CD4-positive, alpha-beta T cell treated with Interleukin-21 for 1 hour (primary cell): ENCODE measurements around the gene SPAG16.
"Not testable (repeated sequence)": the region's sequence is repeated elsewhere in the genome, so short reads cannot be mapped to it uniquely, and the experiment has no call there.

Experiments
- DNase-seq: peaks from one replicate; pipeline ENCODE4 v3.0.0-alpha.2; 2020

SPAG16 gene

GRCh38 chr2:213274143-213274542 lies 10.1 kb upstream of the SPAG16 start:
- no peak for DNase-seq

GRCh38 chr2:213275265-213275664 lies 9.0 kb upstream of the SPAG16 start:
- no peak for DNase-seq

GRCh38 chr2:213277134-213277533 lies 7.1 kb upstream of the SPAG16 start:
- not testable (repeated sequence) for DNase-seq

- DNase-seq, result no peak
Measured at GRCh38 chr2:213279116-213279620, 5.1 kb upstream of the SPAG16 start.

- DNase-seq, result no peak
Measured at GRCh38 chr2:213279971-213280370, 4.3 kb upstream of the SPAG16 start.

- no peak for DNase-seq
Measured at GRCh38 chr2:213281156-213281555, 3.1 kb upstream of the SPAG16 start.

- DNase-seq, result no peak
Measured at GRCh38 chr2:213285404-213285803, 1.1 kb downstream of the SPAG16 start.

GRCh38 chr2:213286161-213286560 lies 1.9 kb downstream of the SPAG16 start:
- no peak for DNase-seq

- DNase-seq, result no peak
Measured at GRCh38 chr2:213288913-213289700, 4.8 kb downstream of the SPAG16 start.

GRCh38 chr2:213290501-213290900 lies 6.2 kb downstream of the SPAG16 start:
- no peak for DNase-seq

- DNase-seq, result no peak
Measured at GRCh38 chr2:213296270-213296669, 12.0 kb downstream of the SPAG16 start.

- DNase-seq, result no peak
Measured at GRCh38 chr2:213306316-213306942, 22.2 kb downstream of the SPAG16 start.

- DNase-seq, result no peak
Measured at GRCh38 chr2:213315168-213315876, 31.1 kb downstream of the SPAG16 start.

GRCh38 chr2:213316001-213316735 lies 31.9 kb downstream of the SPAG16 start:
- no peak for DNase-seq

- no peak for DNase-seq
Measured at GRCh38 chr2:213317929-213318328, 33.7 kb downstream of the SPAG16 start.

GRCh38 chr2:213320604-213321003 lies 36.3 kb downstream of the SPAG16 start:
- no peak for DNase-seq

- DNase-seq, result no peak
Measured at GRCh38 chr2:213336253-213336770, 52.0 kb downstream of the SPAG16 start.

GRCh38 chr2:213353419-213353818 lies 69.2 kb downstream of the SPAG16 start:
- no peak for DNase-seq

- DNase-seq, result no peak
Measured at GRCh38 chr2:213376644-213377043, 92.4 kb downstream of the SPAG16 start.

GRCh38 chr2:213407027-213407426 lies 122.8 kb downstream of the SPAG16 start:
- DNase-seq, result not testable (repeated sequence)

- DNase-seq, result not testable (repeated sequence)
Measured at GRCh38 chr2:213408426-213409070, 124.3 kb downstream of the SPAG16 start.

GRCh38 chr2:213410687-213411086 lies 126.4 kb downstream of the SPAG16 start:
- not testable (repeated sequence) for DNase-seq
